Measurements from ENCODE around the gene HSPA8. TPM values are rescaled to one million over a fixed set of nuclear protein-coding genes. Genes with fewer than 3 reads are reported as not detected.

HSPA8 gene
- total RNA-seq, 2 experiments from 2014 or later: 788 to 811 TPM

DNA sequence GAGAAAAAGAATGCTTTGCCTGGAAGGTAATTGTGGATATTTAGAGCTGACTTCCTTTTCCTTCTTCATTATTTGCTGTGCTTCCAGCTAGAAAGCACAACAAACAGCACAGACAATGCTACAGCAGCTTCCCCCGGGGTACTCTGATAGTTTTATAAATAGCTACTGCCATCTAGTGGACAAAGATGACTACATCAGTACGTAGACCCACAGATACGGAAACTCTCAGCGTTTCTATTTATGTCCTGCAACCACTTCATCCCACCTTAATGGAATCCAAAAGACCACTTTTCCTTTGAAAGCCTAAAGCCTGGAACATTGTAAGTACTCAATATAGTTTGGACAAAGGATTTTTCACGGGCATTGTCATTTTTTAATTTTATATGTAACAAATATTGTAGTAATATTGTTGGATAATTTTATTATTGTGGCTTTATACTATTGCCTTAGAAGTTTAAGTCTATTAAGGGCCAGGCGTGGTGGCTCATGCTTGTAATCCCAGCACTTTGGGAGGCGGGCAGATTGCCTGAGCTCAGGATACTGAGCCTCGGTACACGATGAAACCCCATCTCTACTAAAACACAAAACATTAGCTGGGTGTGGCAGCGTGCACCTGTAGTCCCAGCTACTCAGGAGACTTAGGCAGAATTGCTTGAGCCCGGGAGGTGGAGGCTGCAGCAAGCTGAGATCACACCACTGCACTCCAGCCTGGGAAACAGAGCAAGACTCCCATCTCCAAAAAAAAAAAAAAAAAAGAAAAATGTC, 7.5 kb downstream of the HSPA8 start:
- H3K4me3 ChIP-seq (ENCODE audit: low read length): no peak overlapping the region
- DNase-seq (peak in 4 of 14 experiments; percentile 39 to 83 (median 80)), ATAC-seq (ENCODE audit: poor library complexity) (peak; percentile 87)
- Mint-ChIP-seq H3K4me3 (peak overlapping the region; percentile 73), H3K27ac (peak overlapping the region; percentile 98), H3K4me1 (ENCODE audit: low read depth) (peaks cover 55% of the 10 kb centered on the region), H3K27me3 (no peaks in the 10 kb centered on the region), H3K9me3 (no peaks in the 10 kb centered on the region), H3K36me3 (ENCODE audit: low read depth) (peaks cover 64% of the 10 kb centered on the region)
- peaks cover 0 to under 1% of the 10 kb centered on the region in 2 experiments for H3K9me3 ChIP-seq (ENCODE audit: control insufficient read depth in 1 of 2, insufficient read depth in 1 of 2, low read length in 2 of 2)
- ChIA-PET POLR2A (interaction anchor here (0.6 to 12.8 kb wide), 13 partner anchors 13 to 398 kb away, joined by 3 to 226 read pairs (median 5); partner anchors contain the start of gene HSPA8), CTCF (interaction anchor here (0.6 to 3.2 kb wide), 19 partner anchors 9 to 432 kb away, joined by 3 to 28 read pairs (median 4); no protein-coding TSS in a partner anchor)
- TF ChIP-seq, protein P1, sequence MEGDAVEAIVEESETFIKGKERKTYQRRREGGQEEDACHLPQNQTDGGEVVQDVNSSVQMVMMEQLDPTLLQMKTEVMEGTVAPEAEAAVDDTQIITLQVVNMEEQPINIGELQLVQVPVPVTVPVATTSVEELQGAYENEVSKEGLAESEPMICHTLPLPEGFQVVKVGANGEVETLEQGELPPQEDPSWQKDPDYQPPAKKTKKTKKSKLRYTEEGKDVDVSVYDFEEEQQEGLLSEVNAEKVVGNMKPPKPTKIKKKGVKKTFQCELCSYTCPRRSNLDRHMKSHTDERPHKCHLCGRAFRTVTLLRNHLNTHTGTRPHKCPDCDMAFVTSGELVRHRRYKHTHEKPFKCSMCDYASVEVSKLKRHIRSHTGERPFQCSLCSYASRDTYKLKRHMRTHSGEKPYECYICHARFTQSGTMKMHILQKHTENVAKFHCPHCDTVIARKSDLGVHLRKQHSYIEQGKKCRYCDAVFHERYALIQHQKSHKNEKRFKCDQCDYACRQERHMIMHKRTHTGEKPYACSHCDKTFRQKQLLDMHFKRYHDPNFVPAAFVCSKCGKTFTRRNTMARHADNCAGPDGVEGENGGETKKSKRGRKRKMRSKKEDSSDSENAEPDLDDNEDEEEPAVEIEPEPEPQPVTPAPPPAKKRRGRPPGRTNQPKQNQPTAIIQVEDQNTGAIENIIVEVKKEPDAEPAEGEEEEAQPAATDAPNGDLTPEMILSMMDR (IDR thresholded peaks at IDR 0.05): peak; percentile 69
- H3K27ac ChIP-seq (ENCODE audit: low read depth in 1 of 2, low read length in 2 of 2): peak overlapping the region in 1 of 2 donors; percentile 11
- no peaks in the 10 kb centered on the region for H3K27me3 ChIP-seq (ENCODE audit: control insufficient read depth in 1 of 2, insufficient read depth in 2 of 2, low read length in 2 of 2)
- H3K4me1 ChIP-seq (ENCODE audit: insufficient read depth, low read length): peaks cover 52% of the 10 kb centered on the region
- intact Hi-C loops (cut with DNase I, micrococcal nuclease): loop anchor here (1.0 to 10.0 kb wide), 8 partner anchors 43 to 690 kb away; partner anchors contain the start of genes JHY (in 1 of the 2), UBASH3B (in 1 of the 2) and ZNF202 (in 1 of the 2)
- H3K36me3 ChIP-seq (ENCODE audit: insufficient read depth, low read length): peaks cover 65% of the 10 kb centered on the region

DNA sequence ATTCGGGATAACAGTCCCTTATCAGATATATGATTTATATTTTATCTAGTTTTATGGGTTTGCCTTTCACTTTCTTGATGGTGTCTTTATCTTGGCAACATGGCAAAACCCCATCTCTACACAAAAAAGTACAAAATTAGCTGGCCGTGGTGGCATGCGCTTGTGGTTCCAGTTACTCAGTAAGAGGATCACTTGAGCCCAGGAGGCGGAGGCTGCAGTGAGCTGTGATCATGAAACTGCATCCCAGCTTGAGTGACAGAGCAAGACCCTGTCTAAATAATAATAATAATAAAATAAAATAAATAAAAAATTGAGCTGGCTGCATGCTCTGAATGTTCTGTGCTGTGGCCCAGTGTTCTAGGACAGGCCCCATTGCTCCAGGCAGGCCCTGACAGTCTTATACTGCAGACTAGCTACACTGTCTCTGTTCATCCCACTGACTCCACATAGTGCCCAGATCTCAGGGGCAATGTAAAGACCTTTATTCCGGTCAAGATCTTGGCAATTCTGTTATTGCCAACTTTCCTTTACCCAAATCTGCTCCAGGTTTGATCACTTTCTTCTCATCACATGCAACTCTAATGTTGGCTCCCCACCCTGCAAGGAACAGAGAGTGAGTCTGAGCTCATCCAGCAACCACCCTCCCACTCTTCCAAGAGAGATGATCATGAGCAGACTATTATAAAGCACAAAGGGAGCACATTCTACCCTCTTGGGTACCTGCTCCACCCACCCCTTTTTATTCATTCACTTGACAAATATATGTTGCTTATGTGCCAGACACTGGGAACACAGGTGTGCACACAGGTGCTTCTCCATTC, 8.8 kb downstream of the HSPA8 start:
- TF ChIP-seq, protein P1 (IDR thresholded peaks at IDR 0.05): no peak
- H3K4me1 Mint-ChIP-seq (ENCODE audit: low read depth): peaks cover 42% of the 10 kb centered on the region
- peak overlapping the region; percentile 33 for H3K27ac Mint-ChIP-seq
- H3K27me3 Mint-ChIP-seq: no peaks in the 10 kb centered on the region
- H3K27me3 ChIP-seq (ENCODE audit: control insufficient read depth in 1 of 2, insufficient read depth in 2 of 2, low read length in 2 of 2): no peaks in the 10 kb centered on the region
- peaks cover 50% of the 10 kb centered on the region for H3K36me3 Mint-ChIP-seq (ENCODE audit: low read depth)
- POLR2A ChIA-PET: interaction anchor here (0.9 to 7.6 kb wide), 7 partner anchors 14 to 396 kb away, joined by 3 to 171 read pairs (median 8); partner anchors contain the start of gene HSPA8
- intact Hi-C loops (cut with DNase I, micrococcal nuclease): loop anchor here in 1 of 2 experiments (5.0 to 10.0 kb wide), 4 partner anchors 171 to 692 kb away; partner anchors contain the start of genes JHY, UBASH3B and ZNF202
- H3K9me3 ChIP-seq (ENCODE audit: control insufficient read depth in 1 of 2, insufficient read depth in 1 of 2, low read length in 2 of 2): no peaks in the 10 kb centered on the region
- no peak overlapping the region for H3K4me3 Mint-ChIP-seq
- ATAC-seq (ENCODE audit: poor library complexity): no peak
- H3K27ac ChIP-seq (ENCODE audit: low read depth in 1 of 2, low read length in 2 of 2): no peak overlapping the region
- H3K4me3 ChIP-seq (ENCODE audit: low read length): no peak overlapping the region
- H3K4me1 ChIP-seq (ENCODE audit: insufficient read depth, low read length): peaks cover 38% of the 10 kb centered on the region
- H3K9me3 Mint-ChIP-seq: no peaks in the 10 kb centered on the region
- DNase-seq: no peak
- H3K36me3 ChIP-seq (ENCODE audit: insufficient read depth, low read length): peaks cover 51% of the 10 kb centered on the region
- CTCF ChIA-PET: interaction anchor here (1.1 to 3.2 kb wide), 6 partner anchors 9 to 194 kb away, joined by 3 to 28 read pairs (median 8); no protein-coding TSS in a partner anchor

DNA sequence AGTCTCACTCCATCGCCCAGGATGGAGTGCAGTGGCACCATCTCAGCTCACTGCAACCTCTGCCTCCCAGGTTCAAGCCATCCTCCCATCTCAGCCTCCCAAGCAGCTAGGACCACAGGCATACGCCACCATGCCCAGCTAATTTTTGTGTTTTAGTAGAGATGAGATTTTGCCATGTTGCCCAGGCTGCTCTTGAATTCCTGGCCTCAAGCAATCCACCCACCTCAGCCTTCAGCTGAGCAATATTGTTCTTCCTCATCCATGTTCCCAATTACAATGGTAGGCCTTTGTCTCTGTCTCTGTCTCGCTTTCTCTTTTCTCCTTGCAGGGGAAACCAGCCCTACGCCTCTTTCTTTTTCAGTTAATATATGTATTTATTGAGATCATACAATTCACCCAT, 10.3 kb downstream of the HSPA8 start:
- H3K4me3 ChIP-seq (ENCODE audit: low read length): no peak overlapping the region
- no peak overlapping the region for H3K27ac ChIP-seq (ENCODE audit: low read depth in 1 of 2, low read length in 2 of 2)
- H3K27ac Mint-ChIP-seq: no peak overlapping the region
- ChIA-PET CTCF (no interaction called here), POLR2A (interaction anchor here (7.6 kb wide), 1 partner anchor 16 kb away, joined by 171 read pairs; the partner anchor contains the start of gene HSPA8)
- H3K27me3 ChIP-seq (ENCODE audit: control insufficient read depth in 1 of 2, insufficient read depth in 2 of 2, low read length in 2 of 2): no peaks in the 10 kb centered on the region
- no peak overlapping the region for H3K4me3 Mint-ChIP-seq
- H3K9me3 ChIP-seq (ENCODE audit: control insufficient read depth in 1 of 2, insufficient read depth in 1 of 2, low read length in 2 of 2): no peaks in the 10 kb centered on the region
- peaks cover 36% of the 10 kb centered on the region for H3K36me3 ChIP-seq (ENCODE audit: insufficient read depth, low read length)
- DNase-seq: no peak
- intact Hi-C loops (cut with DNase I, micrococcal nuclease): loop anchor here in 1 of 2 experiments (5.0 to 10.0 kb wide), 4 partner anchors 169 to 693 kb away; partner anchors contain the start of genes JHY, UBASH3B and ZNF202
- peaks cover 24% of the 10 kb centered on the region for H3K4me1 ChIP-seq (ENCODE audit: insufficient read depth, low read length)
- ATAC-seq (ENCODE audit: poor library complexity): no peak
- peaks cover 35% of the 10 kb centered on the region for H3K36me3 Mint-ChIP-seq (ENCODE audit: low read depth)
- peaks cover 27% of the 10 kb centered on the region for H3K4me1 Mint-ChIP-seq (ENCODE audit: low read depth)
- H3K9me3 Mint-ChIP-seq: no peaks in the 10 kb centered on the region
- TF ChIP-seq, protein P1 (IDR thresholded peaks at IDR 0.05): no peak
- no peaks in the 10 kb centered on the region for H3K27me3 Mint-ChIP-seq
